Amniotic stem cell (primary cell): ENCODE results near the gene PMM2.
"Not testable (repeated sequence)": the region's sequence is repeated elsewhere in the genome, so short reads cannot be mapped to it uniquely, and the experiment has no call there.

Experiments used
- DNase-seq: peaks from one replicate; lab custom pipeline; 2025; lab: John Stamatoyannopoulos, UW

The PMM2 gene

DNA sequence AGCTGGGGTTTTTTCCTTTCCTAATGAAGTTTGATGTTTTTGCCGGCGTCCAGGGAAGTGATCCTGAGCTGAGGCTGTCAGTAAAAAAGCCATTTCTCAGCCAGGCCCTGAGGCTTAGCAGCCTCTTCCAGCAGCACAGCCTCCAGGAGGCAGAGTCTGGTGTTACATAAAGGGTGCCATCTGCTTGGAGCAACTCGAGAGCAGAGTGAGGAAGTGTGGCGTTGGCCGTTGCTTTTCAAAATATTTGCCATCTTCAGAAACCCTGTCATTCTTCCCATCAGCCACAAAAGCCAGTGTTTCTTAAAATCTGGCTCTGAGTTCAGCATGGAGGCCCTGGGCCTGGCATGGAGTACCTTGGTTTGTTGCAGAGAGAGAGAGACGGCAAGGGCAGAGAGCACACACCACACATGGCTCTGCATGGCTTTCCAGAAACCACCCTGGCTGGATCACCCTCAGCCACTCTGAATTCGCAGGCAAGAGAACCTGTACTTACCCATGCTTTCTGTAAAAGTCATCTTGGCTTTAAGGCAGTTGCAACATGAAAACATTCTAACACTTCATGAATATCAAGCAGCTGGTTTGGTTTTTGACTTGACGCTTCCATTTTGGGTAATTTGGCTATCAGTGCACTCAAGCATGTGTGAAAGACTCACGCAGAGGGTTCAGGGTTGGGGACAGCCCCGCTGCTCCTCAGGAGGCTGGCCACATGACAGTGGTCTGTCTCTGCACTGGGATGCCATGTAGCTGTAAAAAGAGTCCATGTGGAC is 21.0 kb downstream of the PMM2 start:
- no peak for DNase-seq

DNA sequence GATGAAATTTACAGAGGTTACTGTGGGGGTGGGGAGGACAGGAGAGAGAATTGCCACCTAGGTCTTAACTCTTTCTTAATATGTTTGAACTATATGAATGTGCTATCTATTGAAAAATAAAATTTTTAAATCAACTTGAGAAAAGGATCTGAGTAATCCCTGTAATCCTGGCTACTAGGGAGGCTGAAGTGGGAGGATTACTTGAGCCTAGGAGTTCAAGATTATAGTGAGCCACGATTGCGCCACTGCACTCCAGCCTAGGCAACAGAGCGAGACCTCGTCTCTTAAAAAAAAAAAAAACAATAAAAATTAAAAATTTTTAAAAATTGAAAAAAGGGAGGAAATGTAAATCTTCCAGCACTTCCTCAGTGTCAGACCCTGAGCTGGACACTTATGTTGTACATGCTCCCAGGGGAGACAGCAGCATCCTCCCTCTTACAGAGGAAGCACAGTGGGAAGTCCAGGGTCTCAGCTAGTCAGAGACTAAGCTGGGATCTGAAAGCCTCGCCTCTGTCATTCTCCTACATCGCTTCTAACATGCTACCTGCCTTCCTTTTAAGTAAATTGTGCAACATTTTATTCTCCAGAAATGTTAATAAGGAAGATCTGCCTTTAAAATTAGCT is 21.9 kb downstream of the PMM2 start:
- no peak for DNase-seq

DNA sequence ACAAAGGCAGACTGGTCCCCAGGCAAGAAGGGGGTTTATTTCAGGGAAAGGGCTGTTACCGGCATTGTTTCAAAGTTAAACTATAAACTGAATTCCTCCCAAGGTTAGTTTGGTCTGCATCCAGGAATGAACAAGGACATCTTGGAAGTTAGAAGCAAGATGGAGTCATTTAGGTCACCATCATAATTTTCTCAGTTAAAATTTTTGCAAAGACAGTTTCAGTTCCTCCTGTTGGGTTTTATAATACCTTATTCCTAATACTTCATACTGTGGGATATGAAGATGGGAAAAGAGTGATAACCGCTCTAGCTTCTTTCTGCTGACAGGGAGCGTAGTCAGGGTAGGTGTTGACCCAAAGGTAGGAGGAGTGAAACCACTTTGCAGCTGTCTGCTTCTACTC is 24.8 kb downstream of the PMM2 start:
- DNase-seq, result no peak

DNA sequence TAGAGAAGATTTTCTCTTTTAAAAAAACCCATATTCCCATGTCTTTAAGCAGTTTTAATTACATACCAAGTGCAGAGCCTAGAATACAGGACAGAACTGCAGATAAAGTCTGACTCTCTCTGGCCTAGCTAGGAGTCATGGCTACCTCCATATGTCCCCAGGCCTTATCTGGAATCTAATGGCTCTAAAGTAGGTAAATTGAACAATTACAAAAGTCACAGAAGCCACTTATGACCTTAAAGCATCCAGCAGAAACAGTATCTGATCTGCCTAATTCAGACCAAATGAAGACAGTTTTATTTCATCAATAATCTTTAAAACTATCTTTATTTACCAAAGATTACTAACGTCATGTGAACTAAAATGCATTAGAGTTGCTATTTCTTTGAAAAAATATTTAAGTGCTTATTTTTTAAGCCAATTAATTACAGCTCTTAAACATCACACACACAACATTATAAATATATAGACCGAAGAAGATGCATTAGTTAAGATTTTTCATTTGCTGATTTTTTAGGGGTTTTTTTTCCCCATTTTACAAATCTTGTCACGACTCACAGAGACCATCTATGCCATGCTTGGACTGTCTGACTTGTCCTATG is 28.7 kb downstream of the PMM2 start:
- DNase-seq, result no peak

DNA sequence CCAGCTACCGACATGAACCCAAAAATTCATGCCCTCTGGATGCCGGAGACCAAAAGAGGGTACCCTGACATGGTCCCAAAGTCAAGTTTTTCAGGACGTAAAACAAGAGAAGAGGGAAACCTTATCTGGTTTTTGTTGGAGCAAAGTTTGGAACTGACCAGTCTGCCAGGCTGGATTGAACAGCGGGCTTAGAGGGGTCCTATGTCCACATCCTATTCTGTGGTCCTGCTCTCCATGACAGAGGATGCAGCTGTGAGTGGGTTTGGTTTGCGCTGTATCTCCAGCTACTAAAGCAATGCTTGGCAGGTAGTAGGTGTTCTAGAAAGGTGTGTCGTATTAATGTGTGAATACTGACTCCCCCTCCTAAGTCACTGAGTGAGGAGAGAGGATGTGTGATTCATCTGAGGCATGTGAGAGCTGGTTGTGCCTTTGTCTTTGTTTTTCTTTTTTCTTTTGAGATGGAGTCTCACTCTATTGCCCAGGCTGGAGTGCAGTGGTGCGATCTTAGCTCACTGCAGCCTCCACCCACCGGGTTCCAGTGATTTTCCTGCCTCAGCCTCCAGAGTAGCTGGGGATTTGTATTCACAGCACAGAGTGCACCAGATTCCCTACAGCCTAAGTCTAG is 31.0 kb downstream of the PMM2 start:
- DNase-seq, result no peak

DNA sequence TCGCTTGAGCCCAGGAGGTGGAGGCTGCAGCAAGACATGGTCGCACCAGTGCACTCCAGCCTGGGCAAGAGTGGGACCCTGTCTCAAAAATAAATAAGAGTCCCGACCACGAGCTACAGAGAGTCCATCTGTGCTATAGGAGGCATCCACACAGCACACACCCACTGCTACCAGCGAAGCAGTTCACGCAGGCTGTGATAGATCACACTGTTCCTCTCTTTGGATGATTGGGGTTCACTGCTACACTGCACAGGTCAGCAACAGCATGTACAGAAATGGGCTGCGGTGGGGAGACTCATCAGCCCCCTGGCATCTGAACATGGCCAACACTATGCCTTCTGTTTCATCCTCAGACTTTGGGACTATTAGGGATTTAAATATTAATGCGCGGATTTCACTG is 33.8 kb downstream of the PMM2 start:
- no peak for DNase-seq

DNA sequence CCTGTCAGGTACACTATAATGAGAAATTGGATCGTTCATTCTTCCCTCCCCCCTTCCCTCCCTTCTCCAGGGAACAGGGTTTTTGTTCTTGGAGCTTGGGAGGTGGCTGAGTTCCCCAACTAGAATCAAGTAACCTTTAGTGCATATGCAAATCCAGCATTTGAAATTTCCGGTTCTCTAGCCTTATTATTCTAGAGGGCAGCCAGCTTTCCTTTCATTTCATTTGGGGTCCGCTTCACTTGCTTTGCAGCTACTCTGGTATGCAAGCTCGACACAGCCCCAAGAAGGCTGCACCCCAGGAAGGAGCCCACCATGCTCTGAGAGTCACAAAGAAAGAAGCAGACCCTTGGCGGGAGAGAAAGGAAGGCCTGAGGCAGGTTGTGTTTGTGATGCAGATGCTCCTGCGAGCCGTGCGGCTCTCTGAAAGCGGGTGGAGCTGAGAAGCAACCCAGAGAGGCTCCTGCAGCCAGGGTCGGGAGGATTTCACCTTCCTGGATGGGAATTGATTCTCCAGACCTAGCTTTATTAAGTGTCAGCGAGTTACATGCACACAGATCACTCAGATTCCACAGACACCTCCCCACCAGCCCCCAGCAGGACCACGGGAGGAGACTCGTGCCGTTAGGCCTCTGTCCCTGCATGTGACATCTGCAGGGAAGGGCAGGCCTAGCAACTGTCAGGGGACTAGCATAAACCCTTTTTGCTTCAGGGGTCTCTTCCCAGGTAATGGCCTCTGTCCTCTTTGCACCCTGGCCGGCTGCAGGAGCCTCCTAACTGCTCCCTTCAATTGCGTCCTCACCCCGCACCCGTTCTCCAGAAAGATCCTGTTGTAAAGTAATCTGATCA is 34.5 kb downstream of the PMM2 start:
- no peak for DNase-seq

DNA sequence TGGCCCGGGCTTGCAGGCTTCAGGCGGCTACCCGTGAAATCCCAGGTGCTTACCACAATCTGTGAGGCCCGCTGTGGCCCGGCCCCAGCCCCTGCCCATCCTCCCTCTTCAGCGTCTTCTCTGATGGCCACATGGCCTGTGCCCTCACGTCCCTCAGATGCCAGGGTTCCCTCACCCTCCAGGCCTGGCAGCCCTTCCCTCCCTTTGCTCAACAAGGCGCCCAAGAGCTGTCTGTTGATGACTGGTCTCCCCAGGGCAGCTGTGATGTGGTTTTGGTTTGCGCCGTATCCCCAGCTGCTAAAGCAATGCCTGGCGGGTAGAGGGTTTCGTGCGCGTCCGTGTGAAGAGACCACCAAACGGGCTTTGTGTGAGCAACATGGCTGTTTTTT is 35.1 kb downstream of the PMM2 start:
- DNase-seq, result no peak

DNA sequence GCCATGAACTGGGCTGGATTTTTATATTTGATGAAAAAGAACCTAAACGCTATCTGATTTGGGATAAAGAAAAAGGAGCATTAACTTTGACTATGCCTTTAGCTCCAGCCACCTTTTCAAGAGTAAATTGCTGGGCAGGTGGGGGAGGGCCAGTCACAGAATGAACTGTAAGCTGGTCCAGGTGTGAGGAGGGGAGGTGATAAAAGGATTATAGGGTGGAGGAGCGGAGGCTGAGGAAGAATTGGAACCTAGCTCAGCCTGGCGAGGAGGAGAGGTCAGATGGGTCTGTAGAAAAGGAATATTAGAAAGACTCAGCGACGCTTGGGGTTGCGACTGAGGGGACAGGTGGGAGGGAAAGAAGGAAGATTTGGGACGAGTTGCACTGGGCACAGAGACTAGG is 39.2 kb downstream of the PMM2 start:
- not testable (repeated sequence) for DNase-seq

DNA sequence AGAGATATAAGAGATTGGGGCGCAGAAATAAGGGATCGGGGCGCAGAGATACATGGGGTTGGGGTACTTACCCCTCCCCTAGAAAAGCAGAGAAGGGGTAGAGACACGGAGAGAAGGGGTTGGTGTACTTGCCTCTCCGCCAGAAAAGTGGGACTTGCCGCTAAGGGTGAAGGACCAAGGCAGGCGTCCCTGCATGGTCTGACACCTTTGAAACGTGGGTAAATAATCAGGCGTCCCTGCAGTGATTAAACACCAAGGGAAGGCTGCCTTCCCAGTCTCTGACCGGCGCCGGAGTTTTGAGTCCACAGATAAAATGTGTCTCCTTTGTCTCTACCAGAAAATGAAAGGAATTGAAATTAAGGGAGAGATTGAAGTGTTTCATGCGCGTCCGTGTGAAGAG is 40.0 kb downstream of the PMM2 start:
- DNase-seq, result not testable (repeated sequence)

DNA sequence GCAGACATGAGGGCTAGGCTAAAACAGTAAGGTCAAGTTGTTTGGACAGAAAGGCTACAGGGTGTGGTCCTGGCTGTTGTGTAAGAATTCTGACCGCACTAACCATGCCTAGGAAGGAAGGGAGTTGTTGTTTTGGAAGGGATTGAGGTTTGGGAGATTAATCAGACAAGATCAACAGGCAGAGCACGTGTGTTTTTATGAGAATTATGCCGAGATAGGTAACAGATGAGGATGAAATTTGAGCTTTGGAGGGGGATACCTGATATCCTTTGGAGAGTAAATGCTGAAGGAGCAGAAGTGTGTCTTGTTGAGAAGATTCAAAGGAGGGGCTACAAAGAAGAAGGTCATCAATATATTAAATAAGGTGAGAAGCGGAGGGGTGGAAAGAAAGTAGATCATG is 44.4 kb downstream of the PMM2 start:
- DNase-seq, result not testable (repeated sequence)

DNA sequence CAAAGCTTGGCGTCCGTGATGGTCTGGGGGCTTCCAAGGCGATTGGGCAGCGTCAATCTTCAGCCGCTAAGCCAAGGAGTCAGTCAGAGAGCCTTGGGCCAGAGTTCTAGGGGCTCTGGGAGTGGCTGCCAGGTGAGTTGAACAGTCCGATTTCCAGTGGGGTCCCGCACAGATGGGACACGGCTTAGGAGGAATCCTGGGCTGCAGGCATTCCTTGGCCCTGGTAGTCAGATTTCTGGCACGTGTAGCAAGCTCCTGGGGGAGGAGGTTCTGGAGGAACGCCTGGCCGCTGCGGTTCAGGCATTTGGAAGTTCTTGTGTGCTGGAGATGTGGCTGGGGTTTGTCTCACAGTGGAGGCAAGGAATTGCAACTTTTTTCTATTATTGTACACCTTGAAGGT is 45.7 kb downstream of the PMM2 start:
- not testable (repeated sequence) for DNase-seq

DNA sequence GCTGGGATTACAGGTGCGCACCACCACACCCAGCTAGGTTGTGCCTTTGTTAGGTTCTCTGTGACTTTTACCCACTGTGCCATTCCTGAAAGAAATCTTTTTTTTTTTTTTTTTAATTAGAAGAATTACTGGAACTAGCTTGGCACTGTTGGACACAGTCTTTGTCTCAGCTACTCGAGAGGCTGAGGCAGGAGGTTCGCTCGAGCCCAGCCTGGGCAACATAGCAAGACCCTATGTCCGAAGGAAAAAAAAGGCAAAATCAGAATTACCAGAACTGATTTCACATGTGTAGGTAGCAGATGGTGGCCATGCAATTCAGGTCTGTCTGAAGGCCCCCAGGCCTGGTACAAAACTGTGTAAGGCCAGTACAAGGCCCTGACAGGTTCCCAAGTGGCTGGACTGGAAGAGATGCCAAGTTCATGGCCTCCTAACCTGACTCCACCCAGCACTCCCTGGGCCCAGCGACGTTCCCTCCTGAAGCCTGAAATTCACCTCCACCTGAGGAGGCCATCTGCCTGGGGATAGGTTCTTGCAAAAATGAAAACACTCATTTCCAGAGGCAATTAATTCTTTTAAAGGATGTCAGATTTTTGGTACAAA is 48.2 kb downstream of the PMM2 start:
- no peak for DNase-seq

DNA sequence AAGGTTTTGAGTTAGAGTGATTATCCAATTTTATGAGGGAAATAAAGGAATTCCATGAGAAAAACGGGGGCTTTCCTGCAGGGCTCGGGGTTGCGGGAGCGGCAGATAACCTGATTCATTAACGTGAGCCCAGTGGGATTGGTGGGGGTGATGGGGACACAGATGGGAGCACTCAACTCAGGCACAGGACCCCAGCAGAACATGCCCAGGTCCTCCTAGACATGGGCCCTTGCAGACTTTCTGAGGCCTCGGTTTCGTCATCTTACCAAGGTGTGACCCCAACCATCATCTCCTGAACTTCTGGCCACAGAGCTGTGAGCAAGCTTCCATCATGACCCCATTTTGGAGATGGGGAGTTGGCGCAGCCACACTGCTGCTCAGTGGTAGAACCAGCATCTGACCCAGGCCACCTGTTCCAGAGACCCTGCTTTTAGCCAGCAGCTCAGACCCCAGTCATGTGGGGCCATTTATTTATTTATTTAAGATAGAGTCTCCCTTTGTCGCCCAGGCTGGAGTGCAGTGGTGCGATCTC is 48.8 kb downstream of the PMM2 start:
- DNase-seq, result no peak

DNA sequence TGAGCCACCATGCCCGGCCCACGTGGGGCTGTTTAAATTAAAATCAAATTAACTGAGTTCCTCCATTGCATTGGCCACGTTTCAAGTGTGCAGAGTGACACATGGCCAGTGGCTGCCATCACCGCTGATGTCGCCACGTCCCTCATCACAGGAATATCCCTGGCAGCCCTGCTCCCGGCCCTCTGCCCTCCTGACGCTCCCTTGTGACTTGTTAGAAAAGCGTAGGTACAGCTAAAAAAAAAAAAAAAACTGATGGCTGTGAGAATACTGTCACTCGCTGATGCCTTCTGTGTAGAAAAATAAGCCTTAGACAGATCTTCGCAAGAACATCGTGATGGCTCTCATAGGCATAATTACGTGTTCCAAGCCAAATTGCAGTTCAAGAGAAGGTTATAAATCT is 49.5 kb downstream of the PMM2 start:
- DNase-seq, result no peak

DNA sequence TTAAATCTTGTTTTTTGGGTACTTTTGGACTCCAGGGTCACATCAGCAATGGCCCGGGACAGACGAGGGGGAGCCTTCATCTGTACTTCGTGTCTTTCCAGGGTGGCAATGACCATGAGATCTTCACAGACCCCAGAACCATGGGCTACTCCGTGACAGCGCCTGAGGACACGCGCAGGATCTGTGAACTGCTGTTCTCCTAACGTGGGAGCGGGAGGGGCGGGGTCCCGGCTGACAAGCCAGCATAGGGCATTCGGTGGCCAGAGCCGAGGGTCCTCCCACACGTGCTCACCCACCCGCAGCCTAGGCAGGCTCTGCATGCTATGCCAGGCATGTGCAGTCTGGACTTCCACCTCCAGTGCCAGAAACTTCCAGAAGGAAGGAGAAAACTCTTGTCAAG is 50.0 kb downstream of the PMM2 start:
- no peak for DNase-seq

DNA sequence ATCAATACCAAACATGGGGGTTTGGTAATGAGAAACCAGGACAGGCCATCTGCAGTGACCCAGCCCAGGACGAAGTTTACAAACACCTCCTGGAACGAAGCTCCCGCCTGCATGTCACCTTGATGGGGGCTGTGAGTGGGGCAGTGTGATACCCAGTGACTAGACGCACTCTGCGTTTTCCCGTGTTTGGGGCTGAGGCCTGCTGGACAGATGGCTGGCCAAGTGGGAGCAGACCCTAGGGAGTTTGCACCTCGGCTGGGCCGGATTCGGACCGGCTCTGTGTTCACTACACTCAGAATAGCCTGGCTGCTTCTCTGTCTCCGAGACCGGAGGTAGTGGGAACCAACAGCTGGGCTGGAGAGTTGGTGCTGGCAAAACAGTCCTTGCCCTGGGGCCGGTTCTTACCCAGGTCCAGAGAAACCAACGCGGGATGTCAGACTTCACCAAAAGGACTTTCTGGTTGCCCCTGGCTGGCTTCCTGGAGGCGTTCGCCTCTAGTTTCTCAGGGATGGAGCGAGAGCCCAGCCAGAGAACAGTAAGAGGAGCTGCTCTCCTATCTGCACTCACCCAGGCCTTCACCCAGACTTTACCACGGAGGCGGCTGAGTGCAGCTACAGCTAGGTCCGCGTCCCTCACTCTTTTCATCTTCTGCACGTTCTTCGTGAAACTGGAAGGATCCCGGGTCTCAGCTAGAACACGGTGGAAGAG is 50.7 kb downstream of the PMM2 start:
- DNase-seq, result no peak

DNA sequence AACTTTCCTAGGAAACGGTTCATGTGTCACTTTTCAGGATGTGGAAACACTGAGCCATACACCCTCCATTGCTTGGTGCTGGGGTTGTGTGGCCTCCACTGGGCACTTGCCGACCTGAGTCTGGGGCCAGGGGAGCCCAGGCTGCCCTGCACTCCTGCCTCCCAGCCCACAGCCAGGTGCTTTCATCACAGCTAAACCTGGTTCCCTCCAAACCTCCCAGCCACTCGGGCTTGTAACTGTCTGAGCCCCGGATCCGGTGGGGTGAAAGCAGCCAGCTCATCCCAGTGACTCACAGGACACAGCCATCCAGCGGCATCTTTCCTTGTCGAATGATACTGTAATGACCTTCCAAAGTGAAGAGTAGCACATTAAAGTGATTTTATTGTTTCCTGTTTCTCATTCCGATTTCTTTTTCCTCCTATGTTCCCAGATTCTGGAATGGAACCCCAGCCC is 51.3 kb downstream of the PMM2 start:
- peak; percentile 47 for DNase-seq

DNA sequence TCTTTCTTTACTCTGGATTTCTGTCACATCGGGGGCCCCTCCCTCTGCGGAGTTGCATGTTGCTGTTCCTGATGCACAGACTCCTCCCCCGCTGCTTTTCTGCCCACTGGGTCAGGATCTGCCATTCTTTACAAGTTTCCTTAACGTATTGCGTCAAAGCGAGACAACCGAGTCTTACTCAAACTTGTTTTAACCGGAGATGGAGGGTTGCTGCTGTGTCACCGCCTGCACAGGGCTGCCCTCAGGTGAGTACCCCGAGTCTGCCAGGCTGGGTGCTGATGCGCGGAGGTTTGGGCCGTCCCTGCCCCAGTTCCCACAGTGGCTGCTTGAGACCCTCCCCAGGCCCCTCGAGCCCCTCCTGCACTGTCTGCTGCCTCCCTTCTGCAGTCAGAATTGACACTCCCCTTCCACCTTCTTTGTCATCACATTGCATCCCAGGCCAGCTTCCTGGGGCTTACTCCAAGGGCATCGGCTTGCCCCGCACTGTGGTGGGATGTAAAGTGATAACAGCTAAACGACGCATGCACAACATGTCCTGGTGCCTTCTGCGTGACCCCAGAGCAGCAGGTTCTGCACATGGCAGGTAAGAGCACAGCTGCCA is 51.9 kb downstream of the PMM2 start:
- DNase-seq, result no peak

DNA sequence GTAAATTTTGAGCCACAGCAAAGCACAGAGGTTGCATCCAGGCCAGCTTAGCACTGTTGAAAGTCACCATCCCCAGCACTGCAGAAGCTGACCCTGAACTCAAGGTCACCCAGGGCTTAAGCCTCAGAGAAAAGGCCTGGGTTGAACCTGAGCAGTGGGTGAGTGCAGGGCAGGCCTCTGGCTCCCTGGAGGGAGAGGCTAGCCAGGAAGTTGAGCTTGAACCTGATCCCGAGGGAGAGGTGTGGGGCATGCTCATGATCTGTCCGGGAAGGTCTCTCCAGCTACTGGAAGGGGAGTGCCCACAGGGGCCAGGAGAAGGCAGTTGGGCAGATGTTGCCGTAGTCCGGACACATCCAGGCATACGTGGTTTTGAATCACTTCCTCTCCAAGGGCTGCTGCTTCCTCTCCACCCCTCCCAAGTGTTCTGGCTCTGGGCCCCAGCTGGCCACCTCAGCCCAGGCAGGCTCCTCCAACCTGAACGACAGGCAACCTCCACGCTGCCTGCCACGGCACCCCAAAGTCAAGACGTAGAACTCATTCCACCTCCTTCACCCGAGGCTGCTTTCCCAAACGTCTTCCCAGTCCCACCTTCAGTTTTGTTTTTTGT is 52.7 kb downstream of the PMM2 start:
- no peak for DNase-seq
